ENCODE data around the gene KRTAP10-6. TPM values are rescaled to one million over a fixed set of nuclear protein-coding genes. Genes with fewer than 3 reads are reported as not detected.

Gene KRTAP10-6
- total RNA-seq, 1 donor from 2014 or later, result not detected

DNA sequence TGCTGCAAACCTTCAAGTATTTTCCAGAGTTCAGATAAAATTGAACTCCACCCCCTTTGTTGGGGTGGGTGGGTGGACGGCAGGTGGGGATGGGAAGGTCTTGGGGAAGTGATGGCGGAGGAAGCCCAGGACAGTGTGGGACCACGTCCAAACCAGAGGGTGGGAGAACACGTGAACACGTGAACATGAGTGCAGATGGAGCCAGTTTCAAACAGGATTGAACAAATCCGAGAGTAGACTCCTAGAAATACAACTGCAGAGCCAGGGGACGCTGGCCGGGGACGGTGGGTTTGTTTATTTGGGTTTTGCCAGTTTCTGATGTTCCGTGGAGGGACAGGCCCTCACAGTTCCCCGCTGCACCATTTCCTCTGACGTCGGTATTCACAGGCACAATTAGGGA lies 43.9 kb downstream of the KRTAP10-6 start:
- DNase-seq (ENCODE audit: low read depth) (no peak), FAIRE-seq (no peak)
- H3K27me3 ChIP-seq (ENCODE audit: control insufficient read depth, insufficient read depth, low read length), result no peaks in the 10 kb centered on the region
- TF ChIP-seq, protein P1, sequence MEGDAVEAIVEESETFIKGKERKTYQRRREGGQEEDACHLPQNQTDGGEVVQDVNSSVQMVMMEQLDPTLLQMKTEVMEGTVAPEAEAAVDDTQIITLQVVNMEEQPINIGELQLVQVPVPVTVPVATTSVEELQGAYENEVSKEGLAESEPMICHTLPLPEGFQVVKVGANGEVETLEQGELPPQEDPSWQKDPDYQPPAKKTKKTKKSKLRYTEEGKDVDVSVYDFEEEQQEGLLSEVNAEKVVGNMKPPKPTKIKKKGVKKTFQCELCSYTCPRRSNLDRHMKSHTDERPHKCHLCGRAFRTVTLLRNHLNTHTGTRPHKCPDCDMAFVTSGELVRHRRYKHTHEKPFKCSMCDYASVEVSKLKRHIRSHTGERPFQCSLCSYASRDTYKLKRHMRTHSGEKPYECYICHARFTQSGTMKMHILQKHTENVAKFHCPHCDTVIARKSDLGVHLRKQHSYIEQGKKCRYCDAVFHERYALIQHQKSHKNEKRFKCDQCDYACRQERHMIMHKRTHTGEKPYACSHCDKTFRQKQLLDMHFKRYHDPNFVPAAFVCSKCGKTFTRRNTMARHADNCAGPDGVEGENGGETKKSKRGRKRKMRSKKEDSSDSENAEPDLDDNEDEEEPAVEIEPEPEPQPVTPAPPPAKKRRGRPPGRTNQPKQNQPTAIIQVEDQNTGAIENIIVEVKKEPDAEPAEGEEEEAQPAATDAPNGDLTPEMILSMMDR (IDR thresholded peaks at IDR 0.05; ENCODE audit: insufficient read depth, low read length, severe bottlenecking), result no peak
- no peaks in the 10 kb centered on the region for H3K36me3 ChIP-seq (ENCODE audit: control insufficient read depth, insufficient read depth, low read length)
- no peak overlapping the region for H3K4me3 ChIP-seq (ENCODE audit: low read depth, low read length)

DNA sequence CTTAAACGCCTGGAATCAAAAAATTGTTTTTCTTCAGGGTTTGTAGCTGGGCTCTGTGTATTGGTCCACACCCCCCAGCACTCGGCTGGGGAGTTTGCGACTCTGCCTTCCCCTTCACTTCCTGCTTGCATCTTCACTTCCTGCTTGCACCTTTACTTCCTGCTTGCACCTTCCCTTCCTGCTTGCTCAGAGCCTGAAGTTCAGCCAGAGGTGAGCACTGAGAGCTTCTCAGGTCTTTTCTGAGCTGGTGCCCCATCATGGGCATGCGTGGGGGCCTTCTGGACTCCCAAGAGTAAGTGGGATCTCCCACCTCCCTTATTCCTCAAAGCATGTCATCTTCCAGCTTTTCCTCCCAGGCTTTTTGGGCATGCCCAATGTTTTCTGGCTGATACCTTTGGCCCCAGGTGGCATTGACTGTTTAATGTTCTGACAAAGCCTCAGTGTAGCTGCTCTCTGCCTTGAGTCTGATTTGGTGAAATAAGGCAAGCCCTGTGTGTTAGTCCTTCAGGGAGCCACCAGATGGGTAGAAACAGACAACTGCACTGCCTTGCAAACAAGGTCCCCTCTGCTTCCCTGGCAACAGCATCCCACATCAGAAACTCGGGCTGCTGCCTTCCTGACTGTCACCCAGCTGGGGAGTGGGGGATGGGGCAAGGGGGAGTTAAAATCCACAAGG lies 44.5 kb downstream of the KRTAP10-6 start:
- TF ChIP-seq, protein P1 (IDR thresholded peaks at IDR 0.05; ENCODE audit: insufficient read depth, low read length, severe bottlenecking), result no peak
- Histone ChIP-seq H3K36me3 (ENCODE audit: control insufficient read depth, insufficient read depth, low read length) (no peaks in the 10 kb centered on the region), H3K4me3 (ENCODE audit: low read depth, low read length) (no peak overlapping the region), H3K27me3 (ENCODE audit: control insufficient read depth, insufficient read depth, low read length) (no peaks in the 10 kb centered on the region)
- DNase-seq (ENCODE audit: low read depth), result no peak
- FAIRE-seq, result no peak

DNA sequence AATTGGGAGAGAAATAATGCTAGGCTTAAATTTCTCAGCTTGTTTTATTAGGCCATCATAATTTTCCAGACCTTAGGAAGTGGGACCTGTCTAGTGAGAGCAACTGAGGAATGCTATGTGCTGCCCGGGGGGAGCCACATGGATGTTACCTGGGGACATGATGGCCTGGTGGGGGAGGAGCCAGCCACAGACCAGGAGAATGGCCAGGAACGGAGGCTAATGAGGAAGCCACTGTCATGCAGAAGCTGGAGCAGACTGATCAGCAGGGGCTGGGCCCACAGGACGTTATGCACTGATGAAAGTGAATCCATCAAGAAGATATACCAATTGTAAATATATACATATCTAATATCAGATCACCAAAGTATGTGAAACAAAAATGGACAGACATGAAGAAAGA lies 47.7 kb downstream of the KRTAP10-6 start:
- DNase-seq (ENCODE audit: low read depth), result no peak
- TF ChIP-seq, protein P1 (IDR thresholded peaks at IDR 0.05; ENCODE audit: insufficient read depth, low read length, severe bottlenecking), result no peak
- H3K36me3 ChIP-seq (ENCODE audit: control insufficient read depth, insufficient read depth, low read length), result no peaks in the 10 kb centered on the region
- FAIRE-seq, result no peak
- H3K4me3 ChIP-seq (ENCODE audit: low read depth, low read length), result no peak overlapping the region
- no peaks in the 10 kb centered on the region for H3K27me3 ChIP-seq (ENCODE audit: control insufficient read depth, insufficient read depth, low read length)

DNA sequence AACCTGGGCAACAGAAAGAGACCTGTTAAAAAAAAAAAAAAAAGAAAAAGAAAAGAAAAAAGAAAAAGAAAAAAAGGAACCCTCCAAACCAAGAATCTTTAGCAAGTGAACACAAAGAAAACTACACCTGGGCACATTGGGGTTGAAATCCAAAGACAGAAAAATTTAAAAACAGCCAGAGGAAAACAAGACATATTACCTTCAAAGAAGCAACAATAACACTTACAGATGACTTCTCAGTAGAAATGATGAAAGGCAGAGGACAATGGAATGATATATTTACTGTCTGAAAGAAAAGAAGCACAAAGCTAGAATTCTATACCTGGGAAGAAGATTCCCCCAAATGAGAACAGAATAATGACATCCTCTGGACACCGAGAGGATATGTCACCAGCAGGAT lies 49.6 kb downstream of the KRTAP10-6 start:
- Histone ChIP-seq H3K36me3 (ENCODE audit: control insufficient read depth, insufficient read depth, low read length) (no peaks in the 10 kb centered on the region), H3K4me3 (ENCODE audit: low read depth, low read length) (no peak overlapping the region), H3K27me3 (ENCODE audit: control insufficient read depth, insufficient read depth, low read length) (no peaks in the 10 kb centered on the region)
- TF ChIP-seq, protein P1 (IDR thresholded peaks at IDR 0.05; ENCODE audit: insufficient read depth, low read length, severe bottlenecking), result no peak
- FAIRE-seq (no peak), DNase-seq (ENCODE audit: low read depth) (no peak)

Other genes starting within 250 kb of the KRTAP10-6 start
- gene TRPM2, start 238.9 kb downstream of the KRTAP10-6 start, total RNA-seq, result under 0.01 TPM in 1 of 2 replicates, not detected in the other
- gene LRRC3, start 137.0 kb downstream of the KRTAP10-6 start, total RNA-seq, result under 0.01 and 0.38 TPM in 2 replicates
- gene KRTAP10-1, start 52.3 kb downstream of the KRTAP10-6 start, total RNA-seq, result not detected in 2 replicates
- gene KRTAP10-2, start 41.0 kb downstream of the KRTAP10-6 start, total RNA-seq, result not detected in 2 replicates
- gene KRTAP10-3, start 33.7 kb downstream of the KRTAP10-6 start, total RNA-seq, result not detected in 2 replicates
- not detected in 2 replicates for gene KRTAP10-4, start 18.8 kb downstream of the KRTAP10-6 start, total RNA-seq
- gene KRTAP10-5, start 11.9 kb downstream of the KRTAP10-6 start, total RNA-seq, result not detected in 2 replicates
- gene KRTAP10-7, start 8.1 kb upstream of the KRTAP10-6 start, total RNA-seq, result not detected in 2 replicates
- not detected in 2 replicates for gene KRTAP10-8, start 19.6 kb upstream of the KRTAP10-6 start, total RNA-seq
- gene KRTAP10-9, start 34.6 kb upstream of the KRTAP10-6 start, total RNA-seq, result not detected in 2 replicates
- not detected in 2 replicates for gene KRTAP10-10, start 44.9 kb upstream of the KRTAP10-6 start, total RNA-seq
- not detected in 2 replicates for gene KRTAP10-11, start 53.9 kb upstream of the KRTAP10-6 start, total RNA-seq
- not detected in 2 replicates for gene KRTAP12-4, start 62.2 kb upstream of the KRTAP10-6 start, total RNA-seq
- gene KRTAP12-3, start 65.4 kb upstream of the KRTAP10-6 start, total RNA-seq, result not detected in 2 replicates
- not detected in 2 replicates for gene KRTAP12-2, start 74.4 kb upstream of the KRTAP10-6 start, total RNA-seq
- gene KRTAP12-1, start 89.7 kb upstream of the KRTAP10-6 start, total RNA-seq, result not detected in 2 replicates
- gene KRTAP10-12, start 104.7 kb upstream of the KRTAP10-6 start, total RNA-seq, result not detected in 2 replicates
- not detected in 2 replicates for gene TSPEAR, start 119.1 kb upstream of the KRTAP10-6 start, total RNA-seq
- gene UBE2G2, start 209.3 kb upstream of the KRTAP10-6 start, total RNA-seq, result 67.4 and 70.0 TPM in 2 replicates
- gene SUMO3, start 225.6 kb upstream of the KRTAP10-6 start, total RNA-seq, result 103 and 131 TPM in 2 replicates

All from bronchial epithelial cell (primary cell).